ENCODE data around the gene ADPRHL1.

The ADPRHL1 gene

DNA sequence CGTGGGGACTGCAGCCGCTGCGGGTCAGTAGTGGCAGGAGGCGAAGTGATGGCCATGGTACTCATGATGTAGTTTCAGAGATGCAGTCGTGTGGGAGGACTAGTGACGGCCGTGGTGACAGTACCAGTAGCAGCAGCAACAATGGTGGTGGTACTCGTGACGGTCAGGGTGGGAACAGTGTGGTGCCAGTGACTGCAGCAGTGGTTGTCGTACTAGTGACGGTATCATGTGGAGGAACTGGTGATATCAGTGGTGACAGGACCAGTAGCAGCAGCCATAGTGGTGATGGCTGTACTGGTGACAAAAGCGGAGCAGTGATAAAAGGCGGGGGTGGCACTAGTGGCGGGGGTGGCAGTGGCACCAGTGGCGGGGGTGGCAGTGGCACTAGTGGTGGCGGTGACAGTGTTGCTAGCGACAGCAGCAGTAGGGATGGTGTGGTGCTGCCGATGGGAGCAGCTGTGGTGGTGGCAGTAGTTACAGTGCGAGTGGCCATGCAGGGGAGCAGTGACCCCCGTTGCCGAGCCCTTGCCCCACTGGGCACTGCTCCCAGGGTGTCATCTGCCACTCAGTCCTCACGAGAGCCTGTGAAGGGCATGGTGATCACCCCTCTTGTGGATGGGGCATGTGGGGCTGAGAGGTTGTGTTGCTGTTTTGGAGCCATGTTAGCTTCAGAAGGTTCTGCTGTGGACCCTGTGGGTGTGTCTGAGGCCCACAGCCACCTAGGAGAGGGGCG, 22.7 kb downstream of the ADPRHL1 start:
- no peak for DNase-seq

DNA sequence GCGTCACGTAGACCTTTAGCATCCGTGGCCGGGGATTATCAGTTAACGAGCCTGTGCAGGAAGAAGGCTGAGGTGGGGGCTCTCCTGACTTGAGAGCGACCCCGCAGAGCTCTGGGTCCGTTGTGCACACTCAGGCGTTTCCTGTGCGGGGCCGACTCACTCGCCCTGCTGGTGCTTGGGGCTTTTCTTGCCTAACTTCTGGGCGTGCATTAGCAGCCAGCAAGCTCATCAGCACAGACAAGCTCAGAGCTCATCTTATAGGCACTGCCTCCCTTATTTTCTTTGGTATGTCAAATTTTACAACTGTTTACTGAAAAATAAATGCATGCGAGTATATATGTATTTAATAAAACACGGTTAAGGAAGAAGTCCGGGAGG, 23.7 kb downstream of the ADPRHL1 start:
- no peak for DNase-seq

DNA sequence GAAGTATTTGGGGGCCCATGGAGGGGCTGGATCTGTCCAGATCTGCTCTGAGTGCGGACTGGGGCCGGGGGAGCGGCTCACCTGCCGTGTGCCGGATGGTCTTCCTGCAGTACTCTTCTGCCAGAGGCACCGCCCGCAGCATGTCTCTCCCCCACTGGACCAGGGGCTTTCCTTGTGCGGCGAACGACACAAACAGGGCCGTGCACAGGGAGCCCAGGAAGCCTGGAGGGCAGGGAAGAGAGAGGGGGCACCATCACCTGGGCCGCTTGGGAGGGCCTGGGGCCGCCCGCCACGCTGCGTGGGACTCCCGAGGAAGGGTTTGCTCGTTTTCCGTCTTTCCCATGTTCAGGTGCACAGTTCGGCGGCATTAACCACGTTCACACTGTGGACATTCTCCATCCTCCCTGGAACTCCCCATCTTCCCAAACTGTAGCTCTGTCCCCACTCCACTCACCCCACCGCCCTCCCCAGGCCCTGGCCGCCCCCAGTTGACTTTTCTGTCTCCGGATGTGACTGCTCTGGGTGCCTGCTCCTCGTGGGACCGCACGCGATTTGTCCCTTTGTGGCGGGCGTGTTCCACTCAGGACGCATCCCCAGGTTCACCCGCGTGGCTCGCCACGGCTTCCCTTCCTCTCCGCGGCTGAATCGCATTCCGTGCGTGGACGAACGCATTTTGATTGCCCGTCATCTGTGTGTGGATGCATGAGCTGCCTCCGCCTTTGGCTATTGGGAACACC, 24.2 kb downstream of the ADPRHL1 start:
- no peak for DNase-seq

DNA sequence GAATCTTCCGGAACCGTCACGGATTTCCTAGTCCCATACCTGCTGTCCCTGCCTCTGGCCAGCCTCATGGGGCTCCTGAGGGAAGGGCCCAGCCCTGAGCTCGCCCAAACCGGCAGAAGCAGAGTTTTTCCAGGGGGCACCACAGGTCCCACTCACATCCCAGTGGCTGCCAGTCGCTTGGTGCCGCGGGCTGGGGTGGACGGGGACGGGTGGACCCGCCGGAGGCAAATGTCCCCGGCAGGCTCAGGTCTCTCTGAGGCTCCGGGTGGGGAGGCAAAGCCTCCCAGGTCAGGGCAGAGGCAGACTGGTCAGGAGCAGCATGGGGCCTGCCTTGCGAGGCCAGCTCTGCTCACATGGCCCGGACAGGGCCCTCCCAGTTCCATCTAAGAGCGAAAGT, 24.8 kb downstream of the ADPRHL1 start:
- DNase-seq, result no peak

DNA sequence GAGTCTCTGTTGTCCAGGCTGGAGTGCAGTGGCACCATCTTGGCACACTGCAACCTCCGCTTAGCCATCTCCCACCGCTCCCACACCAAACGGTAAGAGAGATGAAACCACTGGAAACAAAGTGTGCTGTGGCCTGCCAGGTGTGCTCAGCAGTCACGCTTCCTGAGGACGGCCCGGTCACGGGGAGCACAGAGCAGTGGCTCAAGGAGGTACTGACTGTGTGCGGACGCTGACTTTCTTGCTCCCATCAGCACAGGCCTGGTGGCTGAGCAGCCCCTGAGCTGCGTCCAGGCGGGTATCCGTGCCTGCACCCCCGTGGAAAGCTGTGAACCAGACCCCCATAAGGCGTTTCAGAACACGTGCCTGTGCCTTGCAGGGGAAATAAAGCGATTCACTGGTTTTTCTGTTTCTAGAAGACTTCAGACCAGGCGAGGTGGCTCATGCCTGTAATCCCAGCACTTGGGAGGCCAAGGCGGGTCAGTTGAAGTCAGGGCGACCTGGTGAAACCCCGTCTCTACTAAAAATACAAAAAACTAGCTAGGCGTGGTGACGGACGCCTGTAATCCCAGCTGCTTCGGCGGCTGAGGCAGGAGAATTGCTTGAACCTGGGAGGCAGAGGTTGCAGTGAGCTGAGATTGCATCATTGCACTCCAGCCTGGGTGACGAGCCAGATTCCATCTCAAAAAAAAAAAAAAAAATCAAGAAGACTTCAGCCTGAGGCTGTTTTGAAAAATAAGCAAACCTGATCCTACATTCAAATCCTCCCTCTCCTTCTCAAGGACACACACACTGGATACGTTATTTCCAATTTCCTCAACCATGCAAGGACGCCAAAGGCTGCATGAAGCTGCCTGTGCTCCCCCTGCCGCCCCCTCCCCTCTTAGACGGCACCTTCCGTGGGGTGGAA, 25.5 kb downstream of the ADPRHL1 start:
- no peak for DNase-seq

DNA sequence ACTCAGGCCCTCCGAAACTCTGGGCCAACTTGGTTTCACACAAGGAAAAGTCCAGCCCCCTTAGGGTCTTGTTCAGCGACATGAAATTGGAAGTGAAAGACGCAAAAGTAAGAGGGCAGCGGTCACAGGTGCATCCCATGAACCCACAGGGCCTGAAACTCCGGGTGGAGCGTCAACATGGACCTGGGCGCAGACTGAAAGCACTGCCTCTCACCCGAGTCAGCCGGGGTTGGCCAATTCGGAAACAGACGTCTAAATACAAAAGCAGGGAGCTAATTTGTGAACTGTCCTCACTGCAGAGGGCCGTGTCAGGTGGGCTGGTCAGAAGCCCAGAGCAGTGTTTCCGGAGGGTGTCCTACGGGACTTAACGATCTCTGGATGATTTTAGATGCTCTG, 26.7 kb downstream of the ADPRHL1 start:
- no peak for DNase-seq

DNA sequence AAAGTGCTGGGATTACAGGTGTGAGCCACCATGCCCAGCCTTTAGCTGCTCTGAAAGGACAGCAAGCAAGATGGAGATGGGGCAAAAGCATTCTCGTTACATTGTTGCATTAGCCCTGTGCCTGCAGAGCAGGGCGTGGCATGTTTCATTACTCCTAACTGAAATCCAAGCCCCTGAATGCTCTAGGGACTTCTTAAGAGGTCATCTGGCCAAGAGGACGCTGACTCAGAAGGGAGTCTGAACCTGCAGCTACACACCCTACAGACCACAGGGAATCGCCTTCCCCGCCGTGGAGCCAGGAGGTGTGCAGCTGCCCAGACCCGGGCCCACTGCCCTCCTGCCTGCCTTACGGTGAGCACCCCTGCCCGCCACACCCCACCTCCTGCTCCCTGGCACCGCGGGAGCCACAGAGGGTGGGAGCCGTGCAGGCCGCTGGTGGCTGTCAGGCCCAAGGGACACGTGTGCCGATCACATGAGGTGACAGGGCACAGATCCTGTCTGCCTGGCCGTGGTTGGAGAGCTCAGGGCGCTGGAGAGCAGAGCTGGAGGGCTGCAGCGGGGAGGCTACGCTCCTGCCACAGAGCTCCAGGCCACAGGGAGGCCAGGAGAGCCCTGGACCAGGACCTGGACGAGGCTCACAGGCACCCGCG, 27.2 kb downstream of the ADPRHL1 start:
- no peak for DNase-seq

DNA sequence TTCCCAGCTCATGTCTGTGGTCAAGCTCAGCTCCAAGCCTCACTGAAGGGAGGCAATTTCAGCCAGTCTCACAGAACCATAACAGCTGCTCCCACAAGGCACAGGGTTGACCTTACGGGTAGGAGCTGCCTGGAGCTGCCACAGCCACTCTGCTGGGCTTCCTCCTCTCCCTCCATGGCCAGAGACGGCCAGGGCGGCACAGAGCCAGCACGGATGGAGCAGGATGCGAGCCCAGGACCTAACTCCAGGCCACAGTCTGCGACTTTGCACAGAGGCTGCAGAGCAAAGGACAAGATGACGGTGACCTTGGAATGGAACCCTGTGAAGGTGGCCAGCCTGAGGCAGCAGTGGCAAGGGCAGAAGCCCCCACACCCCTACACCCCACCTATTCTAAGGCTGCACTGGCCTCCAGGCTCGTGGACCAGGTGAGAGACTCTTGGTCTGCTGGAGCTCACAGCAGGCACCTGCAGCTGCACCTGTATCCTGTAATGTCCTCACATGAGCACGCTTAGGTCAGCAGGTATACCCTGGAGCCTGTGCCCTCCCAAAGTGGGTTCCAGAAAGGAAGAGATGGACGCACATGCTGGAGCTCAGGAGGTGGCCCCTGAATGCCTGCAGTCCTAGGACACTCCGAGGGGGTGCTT, 29.6 kb downstream of the ADPRHL1 start:
- no peak for DNase-seq

DNA sequence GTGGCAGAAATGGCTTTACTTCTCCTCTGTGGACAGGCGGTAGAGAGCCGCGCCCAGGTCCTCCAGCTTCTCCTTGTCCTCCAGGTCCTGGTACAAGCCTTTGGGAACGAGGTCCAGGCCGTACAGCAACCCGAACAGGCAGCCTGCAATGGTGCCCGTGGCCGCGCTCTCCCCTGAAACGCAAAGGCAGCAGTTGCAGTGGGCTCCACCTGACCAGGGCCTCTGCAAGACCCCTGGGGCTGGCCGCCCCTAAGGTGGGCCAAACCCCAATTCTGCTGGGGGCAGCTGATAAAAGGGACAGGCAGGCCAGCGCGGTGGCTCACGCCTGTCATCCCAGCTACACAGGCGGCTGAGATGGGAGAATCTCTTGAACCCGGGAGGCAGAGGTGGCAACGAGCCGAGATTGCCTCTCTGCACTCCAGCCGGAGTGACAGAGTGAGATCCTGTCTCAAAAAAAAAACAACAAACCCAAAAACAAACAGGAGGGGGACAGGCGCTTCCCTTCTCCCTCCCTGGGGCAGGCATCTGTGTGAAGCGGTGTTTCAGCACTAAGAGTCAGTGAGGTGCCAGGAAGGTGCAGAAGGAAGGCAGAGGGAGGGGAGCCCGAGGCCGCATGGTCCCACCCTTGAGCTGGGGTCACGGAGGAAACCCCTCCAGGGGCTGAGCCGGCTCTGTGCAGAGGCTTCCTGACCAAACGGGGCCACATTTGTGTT, 30.3 kb downstream of the ADPRHL1 start:
- no peak for DNase-seq

DNA sequence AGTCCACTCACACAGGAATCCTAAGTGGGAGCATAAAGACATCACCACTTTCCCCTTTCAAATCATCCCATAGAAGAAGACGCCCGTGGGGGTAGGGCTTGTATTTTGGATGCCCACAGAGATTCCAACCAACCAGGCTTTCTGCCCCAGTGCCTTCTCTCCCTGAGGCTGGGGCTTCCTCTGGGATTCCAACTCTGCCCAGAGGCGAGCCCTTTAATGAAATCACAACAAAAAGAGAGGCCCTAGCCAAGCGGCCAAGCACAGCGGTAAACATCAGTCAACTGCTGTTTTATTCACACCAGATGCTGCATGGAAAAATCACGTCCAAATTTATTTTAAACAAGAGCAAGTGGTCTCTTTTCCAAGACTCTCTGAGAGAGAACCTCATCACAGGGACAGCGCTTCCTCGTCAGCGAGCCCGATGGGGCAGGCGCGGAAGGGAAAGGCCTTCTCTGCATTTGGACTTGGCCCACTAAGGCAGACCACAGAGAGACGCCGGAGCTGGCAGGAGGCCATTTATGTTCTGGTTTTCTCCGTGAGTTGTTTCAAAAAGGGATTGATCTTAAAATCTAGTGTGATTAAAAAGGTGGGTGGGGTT, 31.5 kb downstream of the ADPRHL1 start:
- DNase-seq, result no peak

DNA sequence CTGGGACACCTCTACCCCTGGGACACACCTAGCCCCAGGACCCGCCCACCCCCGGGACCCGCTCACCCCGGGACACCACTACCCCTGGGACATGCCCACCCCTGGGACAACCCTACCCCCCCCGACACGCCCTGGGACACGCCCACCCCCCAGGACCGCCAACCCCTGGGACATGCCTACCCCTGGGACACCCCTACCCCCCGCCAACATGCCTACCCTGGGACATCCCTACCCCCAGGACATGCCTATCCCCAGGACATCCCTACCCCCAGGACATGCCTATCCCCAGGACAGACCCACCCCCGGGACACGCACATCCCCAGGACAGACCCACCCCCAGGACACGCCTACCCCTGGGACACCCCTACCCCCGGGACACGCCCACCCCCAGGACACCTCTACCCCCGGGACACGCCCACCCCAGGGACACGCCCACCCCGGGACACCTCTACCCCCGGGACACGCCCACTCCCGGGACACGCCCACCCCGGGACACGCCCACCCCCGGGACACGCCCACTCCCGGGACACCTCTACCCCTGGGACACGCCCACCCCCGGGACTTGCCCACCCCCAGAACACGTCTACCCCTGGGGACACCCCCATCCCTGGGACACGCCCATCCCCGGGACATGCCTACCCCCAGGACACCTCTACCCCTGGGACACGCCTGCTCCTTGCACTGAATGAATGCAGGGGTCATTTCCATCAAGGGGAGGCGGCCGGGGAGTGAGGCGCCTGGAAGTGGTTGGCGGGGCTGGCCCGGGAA, 32.3 kb downstream of the ADPRHL1 start:
- DNase-seq, result no peak

DNA sequence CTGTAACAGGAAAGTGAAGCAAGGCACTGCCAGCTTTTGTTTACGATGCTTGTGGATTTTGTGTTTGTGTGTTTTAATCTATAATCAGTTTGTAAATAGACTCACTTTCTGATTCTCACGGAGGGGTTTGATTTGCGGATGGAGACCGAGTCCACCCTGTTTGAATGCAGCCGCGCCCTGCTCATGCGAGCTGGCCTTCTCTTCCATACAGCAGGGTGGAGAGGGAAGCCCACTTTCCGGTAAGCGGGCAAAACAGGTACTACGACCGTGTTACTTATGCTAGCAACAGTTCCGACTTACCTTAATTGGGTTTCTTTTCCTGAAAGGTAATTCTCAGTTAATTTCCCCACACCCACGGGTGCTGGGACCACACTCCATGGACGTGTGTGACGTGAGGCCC, 33.1 kb downstream of the ADPRHL1 start:
- DNase-seq, result no peak

DNA sequence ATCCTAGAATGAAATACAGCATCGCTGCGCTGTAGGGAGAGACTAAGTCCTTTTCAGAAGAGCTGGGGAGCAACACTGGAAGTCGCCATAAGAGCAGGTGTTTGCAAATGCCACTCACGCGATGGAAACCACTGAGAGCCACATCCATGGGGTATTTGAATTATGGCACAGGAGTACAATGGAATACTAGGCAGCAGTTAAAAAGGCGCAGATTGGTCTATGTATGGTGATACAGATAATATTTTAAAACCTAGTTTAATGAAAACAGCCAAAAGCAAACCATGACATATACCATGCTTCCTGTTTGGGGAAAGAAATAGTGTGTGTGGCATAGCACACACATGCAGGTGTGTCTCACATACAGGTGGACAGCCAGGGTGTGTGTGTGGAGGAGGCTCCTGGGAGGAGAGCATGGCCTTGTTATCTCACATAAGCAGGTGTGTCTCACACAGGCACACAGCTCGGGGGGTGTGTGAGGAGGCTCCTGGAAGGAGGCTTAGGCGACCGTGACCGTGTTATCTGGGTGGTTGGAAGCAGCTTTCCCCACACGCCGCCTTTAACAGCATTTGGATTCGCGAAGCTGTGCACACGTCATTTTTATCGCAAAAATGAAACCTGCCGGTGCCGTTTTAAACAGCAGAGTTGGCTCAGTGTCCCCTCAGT, 33.6 kb downstream of the ADPRHL1 start:
- DNase-seq, result no peak

DNA sequence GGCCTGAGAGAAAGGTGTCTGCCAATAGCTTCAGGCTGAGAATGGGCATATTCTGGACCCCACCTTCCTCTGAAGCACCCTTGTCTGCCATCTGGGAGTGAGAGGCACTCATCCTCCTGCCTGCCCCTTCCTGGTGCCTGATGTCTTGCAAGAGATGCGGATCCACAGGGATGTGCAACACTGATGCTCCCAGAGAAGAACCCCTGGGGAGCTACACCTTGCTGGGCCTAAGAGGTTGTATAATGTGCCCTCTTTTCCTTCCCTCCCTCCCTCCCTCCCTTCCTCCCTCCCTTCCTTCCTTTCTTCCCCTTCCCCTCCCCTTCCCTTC, 34.6 kb downstream of the ADPRHL1 start:
- no peak for DNase-seq

DNA sequence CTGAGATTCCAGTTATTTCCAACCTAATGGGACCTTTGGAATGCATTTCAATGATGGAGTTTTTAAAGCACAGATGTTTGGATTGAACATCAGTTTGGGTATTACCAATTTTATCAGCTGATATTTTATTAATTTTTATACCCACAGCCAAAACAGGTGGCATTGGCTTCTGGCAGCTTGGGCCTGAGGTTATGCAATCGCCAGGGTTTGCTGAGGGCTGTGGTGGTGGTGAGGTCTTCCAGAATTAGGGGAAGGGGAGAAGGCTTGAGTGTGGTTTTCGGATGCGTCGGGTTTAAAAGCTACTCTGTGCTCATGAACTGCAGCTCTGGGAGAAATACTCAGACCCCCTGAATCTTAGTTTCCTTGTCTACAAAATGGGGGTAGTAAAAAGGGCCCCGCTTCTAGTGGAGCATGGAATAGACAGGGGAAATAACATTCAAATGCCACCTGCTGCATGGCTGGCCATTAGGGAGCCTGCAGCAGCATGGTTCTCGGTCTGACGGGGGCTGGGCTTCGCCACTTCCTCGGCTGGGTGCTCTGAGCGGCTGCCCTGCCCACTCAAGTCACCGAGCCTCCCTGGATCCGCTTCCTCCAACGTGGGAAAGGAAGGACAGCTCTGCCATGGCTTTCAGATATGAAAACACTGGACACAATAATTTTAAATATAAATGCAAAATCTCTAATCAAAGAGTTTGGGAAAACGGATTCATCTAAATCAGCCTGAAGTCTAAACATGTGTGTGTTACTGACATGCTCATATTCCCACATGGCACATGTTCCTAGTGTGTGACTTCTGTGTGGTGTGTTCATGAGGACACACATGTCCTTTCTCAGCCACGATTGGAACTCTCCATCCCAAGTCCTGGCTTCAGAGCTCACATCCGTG, 35.2 kb downstream of the ADPRHL1 start:
- no peak for DNase-seq

DNA sequence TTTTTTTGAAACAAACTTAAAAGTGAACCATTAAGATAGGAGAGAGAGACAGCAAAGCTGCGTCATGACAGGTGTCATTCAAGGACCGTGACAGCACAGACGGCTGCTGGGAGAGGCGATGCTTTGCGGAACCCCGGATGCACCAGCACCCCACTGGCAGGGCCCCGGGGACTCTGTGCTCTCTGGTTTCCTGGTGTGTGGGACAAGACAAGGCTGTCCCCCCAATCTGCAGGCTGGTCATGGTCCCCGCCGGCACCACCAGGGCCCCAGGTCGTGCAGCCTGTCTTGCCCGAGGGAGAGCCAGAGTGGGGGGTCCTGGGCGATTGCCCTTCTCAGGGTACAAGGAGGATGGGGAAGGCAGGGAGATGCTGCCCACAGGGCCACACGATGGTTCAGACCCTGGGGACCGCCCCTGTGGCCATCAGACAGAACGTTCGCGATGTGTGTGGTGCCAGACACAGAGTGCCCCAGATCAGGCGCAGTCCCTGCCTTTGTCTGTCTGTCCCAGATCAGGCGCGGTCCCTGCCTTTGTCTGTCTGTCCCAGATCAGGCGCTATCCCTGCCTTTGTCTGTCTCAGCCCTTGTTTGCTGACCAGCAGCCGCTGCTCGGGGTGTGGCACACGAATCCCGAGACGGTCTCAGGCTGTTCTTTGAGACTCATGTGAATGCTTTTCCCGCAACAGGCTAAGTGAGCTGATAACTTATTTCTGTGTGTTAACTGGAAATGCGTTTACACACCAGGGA, 36.1 kb downstream of the ADPRHL1 start:
- DNase-seq, result no peak

DNA sequence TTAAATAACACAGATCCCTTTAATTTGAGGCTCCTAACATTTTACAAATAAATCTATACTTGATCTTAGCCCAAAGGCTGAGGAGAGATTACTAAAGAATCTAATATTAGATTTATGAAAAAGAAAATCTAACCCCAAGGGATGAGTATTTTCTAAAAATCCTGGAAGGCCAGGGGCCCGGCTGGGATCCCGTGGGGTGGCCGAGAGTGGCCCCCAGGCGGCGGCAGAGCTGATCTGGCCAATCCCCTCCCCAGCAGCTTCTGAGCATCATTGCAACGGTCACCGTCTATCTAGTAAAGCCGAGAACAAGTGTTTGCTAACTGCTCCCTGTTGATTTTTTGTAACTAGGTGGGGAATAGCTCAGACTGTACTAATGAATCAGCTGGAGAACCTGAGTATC, 37.5 kb downstream of the ADPRHL1 start:
- no peak for DNase-seq

DNA sequence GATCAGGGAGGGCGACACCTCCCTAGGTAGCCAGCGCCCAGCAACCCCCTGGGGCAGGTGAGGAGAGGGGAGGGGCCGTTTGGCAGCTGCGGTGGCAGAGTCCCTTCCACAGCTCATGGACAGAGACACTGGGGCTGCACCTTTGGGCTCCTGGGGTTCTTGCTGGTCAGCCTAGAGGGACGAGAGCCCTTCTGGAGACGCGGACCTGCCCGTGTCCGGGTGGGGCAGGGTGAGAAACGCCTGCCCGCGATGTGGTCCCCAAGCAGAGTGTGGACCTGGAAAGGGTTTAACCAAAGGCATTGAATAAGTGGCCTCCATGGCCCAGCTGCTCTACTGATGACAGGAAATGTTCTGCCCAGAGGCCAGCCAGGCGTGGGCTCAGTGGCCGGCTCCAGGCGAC, 38.3 kb downstream of the ADPRHL1 start:
- no peak for DNase-seq
